ENCODE measurements around the gene GAN. TPM values are rescaled to one million over a fixed set of nuclear protein-coding genes. Genes with fewer than 3 reads are reported as not detected.

GAN gene
- total RNA-seq, 2 experiments from 2014 or later = 11.5 to 12.3 TPM

DNA sequence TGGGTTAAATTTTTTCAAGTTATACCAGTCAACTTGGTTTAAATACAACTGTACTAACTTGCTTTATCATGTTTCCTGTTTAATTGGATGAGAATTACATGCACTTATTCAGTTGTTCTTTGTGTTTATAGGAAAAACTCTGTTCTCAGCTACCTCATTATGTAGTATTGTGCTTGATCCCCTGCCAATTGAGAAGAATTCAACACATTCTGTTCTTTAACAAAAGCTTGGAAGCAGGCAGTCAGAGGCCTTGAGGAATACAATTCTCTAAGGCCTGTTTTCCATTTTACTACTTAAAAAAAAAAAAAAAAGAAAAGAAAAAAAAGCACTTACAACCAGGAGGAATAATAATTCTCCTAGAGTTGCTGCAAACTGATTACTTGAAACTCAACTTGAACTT, 69.2 kb downstream of the GAN start:
- ChIA-PET POLR2A (no interaction called here), CTCF (interaction anchor here (2.8 kb wide), 1 partner anchor 19 kb away, joined by 8 read pairs; no protein-coding TSS in a partner anchor)
- TF ChIP-seq, protein P1, sequence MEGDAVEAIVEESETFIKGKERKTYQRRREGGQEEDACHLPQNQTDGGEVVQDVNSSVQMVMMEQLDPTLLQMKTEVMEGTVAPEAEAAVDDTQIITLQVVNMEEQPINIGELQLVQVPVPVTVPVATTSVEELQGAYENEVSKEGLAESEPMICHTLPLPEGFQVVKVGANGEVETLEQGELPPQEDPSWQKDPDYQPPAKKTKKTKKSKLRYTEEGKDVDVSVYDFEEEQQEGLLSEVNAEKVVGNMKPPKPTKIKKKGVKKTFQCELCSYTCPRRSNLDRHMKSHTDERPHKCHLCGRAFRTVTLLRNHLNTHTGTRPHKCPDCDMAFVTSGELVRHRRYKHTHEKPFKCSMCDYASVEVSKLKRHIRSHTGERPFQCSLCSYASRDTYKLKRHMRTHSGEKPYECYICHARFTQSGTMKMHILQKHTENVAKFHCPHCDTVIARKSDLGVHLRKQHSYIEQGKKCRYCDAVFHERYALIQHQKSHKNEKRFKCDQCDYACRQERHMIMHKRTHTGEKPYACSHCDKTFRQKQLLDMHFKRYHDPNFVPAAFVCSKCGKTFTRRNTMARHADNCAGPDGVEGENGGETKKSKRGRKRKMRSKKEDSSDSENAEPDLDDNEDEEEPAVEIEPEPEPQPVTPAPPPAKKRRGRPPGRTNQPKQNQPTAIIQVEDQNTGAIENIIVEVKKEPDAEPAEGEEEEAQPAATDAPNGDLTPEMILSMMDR (IDR thresholded peaks at IDR 0.05) = no peak
- H3K4me3 Mint-ChIP-seq = no peak overlapping the region
- DNase-seq = no peak
- peaks cover 2% of the 10 kb centered on the region for H3K4me1 Mint-ChIP-seq (ENCODE audit: low read depth)
- peaks cover 4% of the 10 kb centered on the region for H3K36me3 Mint-ChIP-seq (ENCODE audit: low read depth)
- no peaks in the 10 kb centered on the region for H3K9me3 Mint-ChIP-seq
- no peak overlapping the region for H3K27ac Mint-ChIP-seq
- no peak for ATAC-seq
- no peaks in the 10 kb centered on the region for H3K27me3 Mint-ChIP-seq
- intact Hi-C loops (cut with micrococcal nuclease) = no loop called here

DNA sequence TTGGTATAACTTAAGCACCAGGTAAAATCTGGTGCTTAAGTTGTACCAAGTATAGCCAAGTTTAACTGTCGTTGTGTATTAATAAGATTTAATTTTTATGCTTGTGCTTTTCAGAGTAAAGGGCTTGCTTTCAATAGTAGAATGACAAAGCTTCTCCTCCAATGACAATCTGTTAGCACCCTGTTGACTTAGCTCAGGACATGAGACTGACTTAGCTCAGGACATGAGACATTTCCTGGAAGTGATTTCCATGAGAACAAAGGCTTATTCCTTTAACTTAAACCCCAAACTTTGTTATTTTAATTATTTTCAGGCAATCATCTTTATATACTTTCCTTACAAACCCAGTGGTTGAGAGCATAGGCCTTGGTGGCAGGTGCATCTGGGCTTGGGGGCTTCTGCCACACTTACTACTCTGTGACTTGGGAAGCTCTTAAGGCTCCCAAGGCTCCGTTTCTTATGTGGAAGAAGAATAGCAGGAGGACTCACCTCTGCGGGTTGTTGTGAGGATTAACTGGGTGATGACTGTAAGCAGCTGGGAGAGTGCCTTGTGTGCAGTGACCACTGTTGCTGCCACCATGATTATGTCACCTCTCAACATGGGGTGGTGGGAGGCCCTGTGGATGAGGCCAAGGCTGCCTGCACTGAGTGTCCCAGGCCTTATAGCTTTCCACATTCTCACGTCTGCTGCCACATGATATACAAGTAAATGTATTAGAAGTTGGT, 70.4 kb downstream of the GAN start:
- POLR2A ChIA-PET = no interaction called here
- CTCF ChIA-PET = interaction anchor here (1.3 kb wide), 1 partner anchor 124 kb away, joined by 4 read pairs; no protein-coding TSS in a partner anchor
- Mint-ChIP-seq H3K4me3 (no peak overlapping the region), H3K27ac (no peak overlapping the region), H3K36me3 (ENCODE audit: low read depth) (no peaks in the 10 kb centered on the region), H3K9me3 (no peaks in the 10 kb centered on the region), H3K27me3 (no peaks in the 10 kb centered on the region), H3K4me1 (ENCODE audit: low read depth) (peaks cover 2% of the 10 kb centered on the region)
- TF ChIP-seq, protein P1 (IDR thresholded peaks at IDR 0.05) = no peak
- DNase-seq (no peak), ATAC-seq (no peak)
- intact Hi-C loops (cut with micrococcal nuclease) = no loop called here

DNA sequence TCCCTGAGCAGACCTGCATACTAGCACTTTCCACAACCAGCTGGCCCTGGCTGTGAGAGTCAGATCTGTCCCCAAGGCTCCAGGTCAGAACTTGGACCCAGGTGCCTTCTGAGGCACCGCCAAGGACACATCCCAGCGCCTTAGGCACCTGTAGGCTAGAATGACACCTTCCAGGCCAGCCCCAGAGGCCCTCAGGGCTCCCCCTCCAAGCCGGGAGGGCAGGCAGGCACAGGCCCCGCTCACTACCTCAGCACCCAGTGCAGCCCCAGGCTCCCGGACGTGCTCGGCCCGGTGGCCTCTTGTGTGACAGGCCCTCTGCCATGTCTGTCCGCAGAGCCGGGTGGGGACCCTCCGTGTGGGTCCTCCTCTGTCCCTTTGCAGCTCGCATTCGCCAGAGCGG, 73.6 kb downstream of the GAN start:
- TF ChIP-seq, protein P1 (IDR thresholded peaks at IDR 0.05) = no peak
- Mint-ChIP-seq H3K4me3 (no peak overlapping the region), H3K9me3 (no peaks in the 10 kb centered on the region), H3K36me3 (ENCODE audit: low read depth) (no peaks in the 10 kb centered on the region), H3K27ac (no peak overlapping the region), H3K4me1 (ENCODE audit: low read depth) (no peaks in the 10 kb centered on the region), H3K27me3 (no peaks in the 10 kb centered on the region)
- no peak for ATAC-seq
- ChIA-PET POLR2A (no interaction called here), CTCF (interaction anchor here (1.4 kb wide), 1 partner anchor 335 kb away, joined by 4 read pairs; no protein-coding TSS in a partner anchor)
- no peak for DNase-seq
- intact Hi-C loops (cut with micrococcal nuclease) = no loop called here

DNA sequence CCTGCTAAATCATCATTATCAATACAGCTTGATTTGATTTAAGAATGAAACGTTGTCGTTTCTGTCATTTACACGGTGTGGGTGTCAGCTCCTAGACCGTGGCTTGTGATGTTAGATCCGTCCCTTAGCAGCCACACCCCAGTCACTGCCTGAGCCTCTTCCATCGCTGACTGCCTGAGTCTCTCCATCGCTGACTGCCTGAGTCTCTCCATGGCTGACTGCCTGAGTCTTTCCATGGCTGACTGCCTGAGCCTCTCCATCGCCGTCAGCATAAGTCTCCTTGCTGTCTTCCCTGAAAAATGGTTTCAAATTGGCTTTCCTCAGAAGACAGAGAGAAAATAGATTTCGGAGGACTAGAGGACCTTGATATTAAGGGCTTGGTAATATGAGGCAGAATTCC, 76.1 kb downstream of the GAN start:
- Mint-ChIP-seq H3K36me3 (ENCODE audit: low read depth) (no peaks in the 10 kb centered on the region), H3K4me3 (no peak overlapping the region), H3K27ac (no peak overlapping the region), H3K9me3 (no peaks in the 10 kb centered on the region), H3K4me1 (ENCODE audit: low read depth) (no peaks in the 10 kb centered on the region), H3K27me3 (no peaks in the 10 kb centered on the region)
- no peak for ATAC-seq
- DNase-seq = no peak
- TF ChIP-seq, protein P1 (IDR thresholded peaks at IDR 0.05) = no peak
- ChIA-PET CTCF (no interaction called here), POLR2A (no interaction called here)
- intact Hi-C loops (cut with micrococcal nuclease) = no loop called here

DNA sequence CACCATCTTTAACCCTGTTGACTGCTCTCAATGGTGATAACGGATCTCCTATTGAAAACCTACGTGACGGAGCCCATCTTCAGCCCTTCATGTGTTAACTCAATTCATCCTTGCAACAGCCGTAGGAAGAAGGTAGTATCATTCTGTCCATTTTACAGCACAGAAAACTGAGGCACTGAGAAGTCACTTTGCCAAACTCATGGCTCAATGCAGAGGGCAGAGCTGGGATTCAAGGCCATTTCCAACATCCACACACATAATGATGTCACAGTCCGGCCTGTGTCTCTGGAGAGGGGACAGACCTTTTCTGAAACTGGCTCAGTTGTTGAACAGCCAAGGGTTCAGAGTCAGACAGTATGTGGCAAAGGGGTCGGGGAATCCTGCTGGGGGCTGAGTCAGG, 77.2 kb downstream of the GAN start:
- no peaks in the 10 kb centered on the region for H3K4me1 Mint-ChIP-seq (ENCODE audit: low read depth)
- POLR2A ChIA-PET = interaction anchor here (0.8 kb wide), 1 partner anchor 13 kb away, joined by 3 read pairs; no protein-coding TSS in a partner anchor
- no peaks in the 10 kb centered on the region for H3K27me3 Mint-ChIP-seq
- no peaks in the 10 kb centered on the region for H3K36me3 Mint-ChIP-seq (ENCODE audit: low read depth)
- no peaks in the 10 kb centered on the region for H3K9me3 Mint-ChIP-seq
- no peak overlapping the region for H3K27ac Mint-ChIP-seq
- H3K4me3 Mint-ChIP-seq = no peak overlapping the region
- no peak for DNase-seq
- CTCF ChIA-PET = interaction anchor here (1.5 kb wide), 1 partner anchor 11 kb away, joined by 3 read pairs; no protein-coding TSS in a partner anchor
- TF ChIP-seq, protein P1 (IDR thresholded peaks at IDR 0.05) = no peak
- intact Hi-C loops (cut with micrococcal nuclease) = no loop called here
- no peak for ATAC-seq
